GM06990 (cell line): ENCODE results near the gene SCN1B.
"Not testable (repeated sequence)": the region's sequence is repeated elsewhere in the genome, so short reads cannot be mapped to it uniquely, and the experiment has no call there.

Experiments
- DNase-seq: peaks from one replicate; pipeline ENCODE4 v3.0.0-alpha.2; 2011; ENCODE audit not compliant: insufficient read length; ENCODE audit errors: extremely low read depth
- H3K27me3 ChIP-seq: replicated peaks from 2 replicates; pipeline ENCODE4 v1.6.0; 2011; ENCODE audit warnings: low read length; ENCODE audit not compliant: control insufficient read depth, insufficient read depth
- H3K36me3 ChIP-seq: 2 replicates; pipeline ENCODE4 v1.5.1; 2011; ENCODE audit warnings: low read length; ENCODE audit not compliant: control insufficient read depth, insufficient read depth
- H3K4me3 ChIP-seq: replicated peaks from 2 replicates; pipeline ENCODE4 v1.5.1; 2011; ENCODE audit warnings: low read depth, mild to moderate bottlenecking, control low read depth, low read length
- TF ChIP-seq, protein P1 (sequence below): IDR thresholded peaks from 2 replicates; pipeline ENCODE4 v1.5.1; 2011; ENCODE audit warnings: low read length, control low read depth, mild to moderate bottlenecking, inconsistent platforms; ENCODE audit not compliant: insufficient read depth, poor library complexity, severe bottlenecking

The SCN1B gene

GRCh38 chr19:34988119-34988518 is 42.2 kb upstream of the SCN1B start:
- no peaks in the 10 kb centered on the region for H3K27me3 ChIP-seq
- no peak for DNase-seq
- H3K36me3 ChIP-seq, result no peaks in the 10 kb centered on the region
- TF ChIP-seq, protein P1, sequence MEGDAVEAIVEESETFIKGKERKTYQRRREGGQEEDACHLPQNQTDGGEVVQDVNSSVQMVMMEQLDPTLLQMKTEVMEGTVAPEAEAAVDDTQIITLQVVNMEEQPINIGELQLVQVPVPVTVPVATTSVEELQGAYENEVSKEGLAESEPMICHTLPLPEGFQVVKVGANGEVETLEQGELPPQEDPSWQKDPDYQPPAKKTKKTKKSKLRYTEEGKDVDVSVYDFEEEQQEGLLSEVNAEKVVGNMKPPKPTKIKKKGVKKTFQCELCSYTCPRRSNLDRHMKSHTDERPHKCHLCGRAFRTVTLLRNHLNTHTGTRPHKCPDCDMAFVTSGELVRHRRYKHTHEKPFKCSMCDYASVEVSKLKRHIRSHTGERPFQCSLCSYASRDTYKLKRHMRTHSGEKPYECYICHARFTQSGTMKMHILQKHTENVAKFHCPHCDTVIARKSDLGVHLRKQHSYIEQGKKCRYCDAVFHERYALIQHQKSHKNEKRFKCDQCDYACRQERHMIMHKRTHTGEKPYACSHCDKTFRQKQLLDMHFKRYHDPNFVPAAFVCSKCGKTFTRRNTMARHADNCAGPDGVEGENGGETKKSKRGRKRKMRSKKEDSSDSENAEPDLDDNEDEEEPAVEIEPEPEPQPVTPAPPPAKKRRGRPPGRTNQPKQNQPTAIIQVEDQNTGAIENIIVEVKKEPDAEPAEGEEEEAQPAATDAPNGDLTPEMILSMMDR, result no peak
- no peak overlapping the region for H3K4me3 ChIP-seq

GRCh38 chr19:34989298-34989697 is 41.0 kb upstream of the SCN1B start:
- H3K4me3 ChIP-seq, result no peak overlapping the region
- TF ChIP-seq, protein P1, result no peak
- DNase-seq, result no peak
- H3K27me3 ChIP-seq, result no peaks in the 10 kb centered on the region
- H3K36me3 ChIP-seq, result no peaks in the 10 kb centered on the region

GRCh38 chr19:34990578-34991192 is 39.6 kb upstream of the SCN1B start:
- Histone ChIP-seq H3K36me3 (no peaks in the 10 kb centered on the region), H3K27me3 (no peaks in the 10 kb centered on the region), H3K4me3 (no peak overlapping the region)
- peak; percentile 37 for DNase-seq
- TF ChIP-seq, protein P1, result no peak

- TF ChIP-seq, protein P1, result no peak
- Histone ChIP-seq H3K4me3 (no peak overlapping the region), H3K27me3 (no peaks in the 10 kb centered on the region), H3K36me3 (no peaks in the 10 kb centered on the region)
- no peak for DNase-seq
Observed at GRCh38 chr19:34991542-34992333, 38.5 kb upstream of the SCN1B start.

GRCh38 chr19:34992582-34992981 is 37.7 kb upstream of the SCN1B start:
- H3K27me3 ChIP-seq, H3K4me3 ChIP-seq, H3K36me3 ChIP-seq, DNase-seq: not testable (repeated sequence)

- no peak overlapping the region for H3K4me3 ChIP-seq
- H3K36me3 ChIP-seq, result no peaks in the 10 kb centered on the region
- DNase-seq, result no peak
- TF ChIP-seq, protein P1, result no peak
- H3K27me3 ChIP-seq, result no peaks in the 10 kb centered on the region
Observed at GRCh38 chr19:34994286-34994642, 36.0 kb upstream of the SCN1B start.
